Cardiac ventricle fibroblast (primary cell): Measurements from ENCODE around the gene SDCBP2. TPM values are rescaled to one million over a fixed set of nuclear protein-coding genes. Genes with fewer than 3 reads are reported as not detected.

Source experiments
- total RNA-seq: library from RNA; depleted of rRNA; stranded (reverse); fragments of >200 nt; gene quantifications from 2 replicates; pipeline ENCODE4 v1.2.3, GENCODE V29; 2015

The SDCBP2 gene
- 2.6 and 4.7 TPM in 2 replicates for total RNA-seq

GRCh38 chr20:1328680-1329330 is at the start of gene SDCBP2:
Gene SDCBP2 (minus strand): TSS chr20:1329139. CDS start chr20:1320416, 8,723 bp downstream.

GRCh38 chr20:1266167-1266973 is 62.6 kb downstream of the SDCBP2 start, which contains the start of gene SNPH:
Gene SNPH (plus strand): TSS chr20:1266294. CDS start chr20:1296240, 29,946 bp downstream.

Other genes with a start within 250 kb of the SDCBP2 start
- gene PSMF1, start 210.5 kb downstream of the SDCBP2 start, total RNA-seq = 123 and 210 TPM in 2 replicates
- not detected in 2 replicates for gene TMEM74B, start 144.2 kb downstream of the SDCBP2 start, total RNA-seq
- gene C20orf202, start 125.7 kb downstream of the SDCBP2 start, total RNA-seq = not detected in 2 replicates
- not detected in 2 replicates for gene RAD21L1, start 103.1 kb downstream of the SDCBP2 start, total RNA-seq
- 3.4 and 3.9 TPM in 2 replicates for gene SNPH, start 62.8 kb downstream of the SDCBP2 start, total RNA-seq
- 148 and 164 TPM in 2 replicates for gene FKBP1A, start 63.9 kb upstream of the SDCBP2 start, total RNA-seq
- 27.3 and 27.9 TPM in 2 replicates for gene NSFL1C, start 137.7 kb upstream of the SDCBP2 start, total RNA-seq
- not detected in 2 replicates for gene SIRPB2, start 162.3 kb upstream of the SDCBP2 start, total RNA-seq
- not detected in 2 replicates for gene SIRPD, start 228.6 kb upstream of the SDCBP2 start, total RNA-seq